ENCODE results near the gene FUT9. TPM values are rescaled to one million over a fixed set of nuclear protein-coding genes. Genes with fewer than 3 reads are reported as not detected.

The FUT9 gene
- total RNA-seq, 2 donors from 2014 or later, result 1.5 to 4.3 TPM

DNA sequence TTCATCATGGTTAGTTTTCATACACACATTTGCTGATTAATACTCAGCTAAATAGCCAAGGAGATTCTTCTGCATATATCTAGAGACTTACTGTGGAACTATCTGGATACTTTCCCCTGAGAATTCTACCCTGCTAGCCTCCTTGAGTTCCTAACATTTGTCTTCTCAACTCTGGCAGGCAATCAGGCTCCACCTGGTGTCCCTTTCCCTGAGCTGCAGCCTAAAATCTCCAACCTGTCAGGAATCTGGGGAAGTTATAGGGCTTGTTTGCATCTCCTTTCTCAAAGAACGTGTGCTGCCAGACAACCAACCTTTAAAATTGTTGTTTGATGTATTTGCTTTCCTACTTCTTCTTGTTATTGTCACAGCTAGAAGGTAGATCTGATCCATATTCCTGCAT, 73.4 kb downstream of the FUT9 start:
- H3K27ac Mint-ChIP-seq, result no peak overlapping the region
- Histone ChIP-seq H3K4me3 (ENCODE audit: low read length) (no peak overlapping the region), H3K36me3 (ENCODE audit: control insufficient read depth, insufficient read depth, low read length) (no peaks in the 10 kb centered on the region), H3K9me3 (ENCODE audit: control insufficient read depth, low read length) (no peaks in the 10 kb centered on the region), H3K9ac (ENCODE audit: extremely low read depth, low read length, poor library complexity, severe bottlenecking) (no peak overlapping the region), H3K27ac (ENCODE audit: low read depth, low read length) (no peak overlapping the region), H3K4me1 (ENCODE audit: control insufficient read depth, insufficient read depth, low read length) (no peaks in the 10 kb centered on the region), H3K27me3 (ENCODE audit: control insufficient read depth, insufficient read depth, low read length, poor library complexity, severe bottlenecking) (no peaks in the 10 kb centered on the region)
- DNase-seq, result peak; percentile 80
- WGBS, 2 experiments (ENCODE audit: insufficient coverage in 1 of 2, insufficient read length in 1 of 2), result 69% methylated on average over 1 of the region's 1 CpG; no CpG with 5 or more reads in 1 of the 2 experiments
- H3K36me3 Mint-ChIP-seq (ENCODE audit: low read depth), result no peaks in the 10 kb centered on the region
- H3K4me1 Mint-ChIP-seq, result no peaks in the 10 kb centered on the region
- H3K4me3 Mint-ChIP-seq, result no peak overlapping the region
- no peaks in the 10 kb centered on the region for H3K9me3 Mint-ChIP-seq
- TF ChIP-seq, protein P1, sequence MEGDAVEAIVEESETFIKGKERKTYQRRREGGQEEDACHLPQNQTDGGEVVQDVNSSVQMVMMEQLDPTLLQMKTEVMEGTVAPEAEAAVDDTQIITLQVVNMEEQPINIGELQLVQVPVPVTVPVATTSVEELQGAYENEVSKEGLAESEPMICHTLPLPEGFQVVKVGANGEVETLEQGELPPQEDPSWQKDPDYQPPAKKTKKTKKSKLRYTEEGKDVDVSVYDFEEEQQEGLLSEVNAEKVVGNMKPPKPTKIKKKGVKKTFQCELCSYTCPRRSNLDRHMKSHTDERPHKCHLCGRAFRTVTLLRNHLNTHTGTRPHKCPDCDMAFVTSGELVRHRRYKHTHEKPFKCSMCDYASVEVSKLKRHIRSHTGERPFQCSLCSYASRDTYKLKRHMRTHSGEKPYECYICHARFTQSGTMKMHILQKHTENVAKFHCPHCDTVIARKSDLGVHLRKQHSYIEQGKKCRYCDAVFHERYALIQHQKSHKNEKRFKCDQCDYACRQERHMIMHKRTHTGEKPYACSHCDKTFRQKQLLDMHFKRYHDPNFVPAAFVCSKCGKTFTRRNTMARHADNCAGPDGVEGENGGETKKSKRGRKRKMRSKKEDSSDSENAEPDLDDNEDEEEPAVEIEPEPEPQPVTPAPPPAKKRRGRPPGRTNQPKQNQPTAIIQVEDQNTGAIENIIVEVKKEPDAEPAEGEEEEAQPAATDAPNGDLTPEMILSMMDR (conservative IDR thresholded peaks at IDR 0.05), result peak; percentile 85
- no peaks in the 10 kb centered on the region for H3K27me3 Mint-ChIP-seq (ENCODE audit: insufficient read depth)

DNA sequence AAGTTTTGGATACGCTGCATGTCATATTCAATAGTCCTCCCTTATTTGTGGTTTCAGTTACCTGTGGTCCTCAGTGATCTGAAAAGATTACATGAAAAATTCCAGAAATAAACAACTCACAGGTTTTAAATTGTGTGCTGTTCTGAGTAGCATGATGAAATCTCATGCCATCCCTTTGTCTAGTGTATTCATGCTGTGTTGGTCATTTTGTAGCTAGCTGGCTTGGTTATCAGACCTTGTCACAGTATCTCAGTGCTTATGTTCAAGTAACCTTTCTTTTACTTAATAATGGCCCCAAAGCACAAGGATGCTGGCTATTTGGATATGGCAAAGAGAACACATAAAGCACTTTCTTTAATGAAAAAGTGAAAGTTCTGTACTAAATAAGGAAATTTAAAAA, 78.3 kb downstream of the FUT9 start:
- Mint-ChIP-seq H3K27ac (no peak overlapping the region), H3K4me1 (no peaks in the 10 kb centered on the region), H3K36me3 (ENCODE audit: low read depth) (no peaks in the 10 kb centered on the region), H3K4me3 (no peak overlapping the region), H3K9me3 (no peaks in the 10 kb centered on the region), H3K27me3 (ENCODE audit: insufficient read depth) (no peaks in the 10 kb centered on the region)
- Histone ChIP-seq H3K27ac (ENCODE audit: low read depth, low read length) (no peak overlapping the region), H3K4me1 (ENCODE audit: control insufficient read depth, insufficient read depth, low read length) (no peaks in the 10 kb centered on the region), H3K4me3 (ENCODE audit: low read length) (no peak overlapping the region), H3K9ac (ENCODE audit: extremely low read depth, low read length, poor library complexity, severe bottlenecking) (no peak overlapping the region), H3K36me3 (ENCODE audit: control insufficient read depth, insufficient read depth, low read length) (no peaks in the 10 kb centered on the region), H3K9me3 (ENCODE audit: control insufficient read depth, low read length) (no peaks in the 10 kb centered on the region), H3K27me3 (ENCODE audit: control insufficient read depth, insufficient read depth, low read length, poor library complexity, severe bottlenecking) (no peaks in the 10 kb centered on the region)
- WGBS, 2 experiments (ENCODE audit: insufficient coverage in 1 of 2, insufficient read length in 1 of 2), result 80 to 88% methylated on average over 1 of the region's 1 CpG
- TF ChIP-seq, protein P1 (conservative IDR thresholded peaks at IDR 0.05), result no peak
- no peak for DNase-seq

DNA sequence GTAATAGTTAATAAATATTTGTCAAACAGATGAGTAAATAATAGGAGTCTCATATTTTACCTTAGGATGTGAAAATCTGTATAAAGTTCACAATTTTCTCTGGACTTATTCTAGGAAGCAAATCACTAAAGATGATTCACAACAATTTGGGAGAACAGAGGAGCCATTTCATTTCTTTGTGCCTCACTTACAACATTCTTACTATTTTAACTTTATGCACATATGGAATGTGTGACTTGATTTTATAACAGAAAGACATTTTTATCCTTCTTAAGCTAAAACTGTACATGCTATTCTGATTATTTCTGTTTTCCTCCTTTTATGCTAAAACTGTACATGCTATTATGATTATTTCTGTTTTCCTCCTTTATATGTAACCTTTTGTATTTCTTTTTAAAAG, 83.3 kb downstream of the FUT9 start:
- H3K9me3 ChIP-seq (ENCODE audit: control insufficient read depth, low read length), result no peaks in the 10 kb centered on the region
- DNase-seq, result no peak
- TF ChIP-seq, protein P1 (conservative IDR thresholded peaks at IDR 0.05), result no peak
- H3K9ac ChIP-seq (ENCODE audit: extremely low read depth, low read length, poor library complexity, severe bottlenecking), result no peak overlapping the region
- H3K4me3 ChIP-seq (ENCODE audit: low read length), result no peak overlapping the region
- no peaks in the 10 kb centered on the region for H3K36me3 Mint-ChIP-seq (ENCODE audit: low read depth)
- no peaks in the 10 kb centered on the region for H3K27me3 Mint-ChIP-seq (ENCODE audit: insufficient read depth)
- no peaks in the 10 kb centered on the region for H3K4me1 Mint-ChIP-seq
- H3K4me1 ChIP-seq (ENCODE audit: control insufficient read depth, insufficient read depth, low read length), result no peaks in the 10 kb centered on the region
- no peaks in the 10 kb centered on the region for H3K36me3 ChIP-seq (ENCODE audit: control insufficient read depth, insufficient read depth, low read length)
- no peaks in the 10 kb centered on the region for H3K27me3 ChIP-seq (ENCODE audit: control insufficient read depth, insufficient read depth, low read length, poor library complexity, severe bottlenecking)
- H3K27ac Mint-ChIP-seq, result no peak overlapping the region
- H3K4me3 Mint-ChIP-seq, result no peak overlapping the region
- no peaks in the 10 kb centered on the region for H3K9me3 Mint-ChIP-seq
- no peak overlapping the region for H3K27ac ChIP-seq (ENCODE audit: low read depth, low read length)

All from endodermal cell (in vitro differentiated cells).